ENCODE measurements around the gene PRLH. TPM values are rescaled to one million over a fixed set of nuclear protein-coding genes. Genes with fewer than 3 reads are reported as not detected.
A peak's percentile ranks its signal among the peaks of the same experiment; 100 is the strongest.

Gene PRLH
- total and polyA plus RNA-seq, 3 donors from 2014 or later = not detected

DNA sequence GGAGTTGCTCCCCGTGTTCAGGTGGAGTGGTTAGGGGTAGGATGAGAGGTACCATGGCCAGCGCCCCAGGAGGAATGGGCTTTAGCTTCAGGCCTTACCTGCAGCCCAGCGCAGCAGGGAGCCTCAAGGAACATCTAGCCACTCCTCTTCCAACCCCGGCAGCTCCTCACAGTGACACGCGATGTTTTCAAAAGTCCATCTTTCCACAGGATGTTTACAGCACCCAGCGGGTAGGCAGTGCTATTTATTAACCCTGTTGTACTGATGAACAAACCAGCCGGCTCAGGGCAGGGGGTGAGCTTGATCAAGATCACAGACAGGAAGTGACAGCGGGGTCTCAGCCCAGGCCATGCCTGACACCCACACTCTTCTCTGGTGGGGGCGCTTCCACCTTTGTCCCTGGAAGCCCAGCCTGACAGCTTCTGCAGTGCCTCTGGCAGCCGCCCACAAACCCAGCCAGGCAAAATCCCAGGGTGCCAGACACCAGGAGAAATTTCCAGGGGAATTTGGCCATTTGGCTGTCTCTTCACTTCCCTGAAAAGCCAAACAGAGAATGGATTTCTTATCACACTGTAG, 18.4 kb upstream of the PRLH start:
- H3K36me3 ChIP-seq (ENCODE audit: low read depth, missing control alignments) = no peaks in the 10 kb centered on the region
- H3K4me3 ChIP-seq = no peak overlapping the region
- H3K27me3 ChIP-seq = no peaks in the 10 kb centered on the region
- DNase-seq = no peak
- 64 to 74% methylated on average over 9 to 11 of the region's 11 CpGs for WGBS, 2 donors
- H3K4me1 ChIP-seq = no peaks in the 10 kb centered on the region
- H3K9me3 ChIP-seq = no peaks in the 10 kb centered on the region
- no peak for TF ChIP-seq POLR2A (IDR thresholded peaks at IDR 0.05)
- TF ChIP-seq, protein P1, sequence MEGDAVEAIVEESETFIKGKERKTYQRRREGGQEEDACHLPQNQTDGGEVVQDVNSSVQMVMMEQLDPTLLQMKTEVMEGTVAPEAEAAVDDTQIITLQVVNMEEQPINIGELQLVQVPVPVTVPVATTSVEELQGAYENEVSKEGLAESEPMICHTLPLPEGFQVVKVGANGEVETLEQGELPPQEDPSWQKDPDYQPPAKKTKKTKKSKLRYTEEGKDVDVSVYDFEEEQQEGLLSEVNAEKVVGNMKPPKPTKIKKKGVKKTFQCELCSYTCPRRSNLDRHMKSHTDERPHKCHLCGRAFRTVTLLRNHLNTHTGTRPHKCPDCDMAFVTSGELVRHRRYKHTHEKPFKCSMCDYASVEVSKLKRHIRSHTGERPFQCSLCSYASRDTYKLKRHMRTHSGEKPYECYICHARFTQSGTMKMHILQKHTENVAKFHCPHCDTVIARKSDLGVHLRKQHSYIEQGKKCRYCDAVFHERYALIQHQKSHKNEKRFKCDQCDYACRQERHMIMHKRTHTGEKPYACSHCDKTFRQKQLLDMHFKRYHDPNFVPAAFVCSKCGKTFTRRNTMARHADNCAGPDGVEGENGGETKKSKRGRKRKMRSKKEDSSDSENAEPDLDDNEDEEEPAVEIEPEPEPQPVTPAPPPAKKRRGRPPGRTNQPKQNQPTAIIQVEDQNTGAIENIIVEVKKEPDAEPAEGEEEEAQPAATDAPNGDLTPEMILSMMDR (IDR thresholded peaks at IDR 0.05) = no peak
- intact Hi-C loops (cut with DNase I; ENCODE audit: low total_unique reads) = no loop called here
- H3K27ac ChIP-seq = no peak overlapping the region

DNA sequence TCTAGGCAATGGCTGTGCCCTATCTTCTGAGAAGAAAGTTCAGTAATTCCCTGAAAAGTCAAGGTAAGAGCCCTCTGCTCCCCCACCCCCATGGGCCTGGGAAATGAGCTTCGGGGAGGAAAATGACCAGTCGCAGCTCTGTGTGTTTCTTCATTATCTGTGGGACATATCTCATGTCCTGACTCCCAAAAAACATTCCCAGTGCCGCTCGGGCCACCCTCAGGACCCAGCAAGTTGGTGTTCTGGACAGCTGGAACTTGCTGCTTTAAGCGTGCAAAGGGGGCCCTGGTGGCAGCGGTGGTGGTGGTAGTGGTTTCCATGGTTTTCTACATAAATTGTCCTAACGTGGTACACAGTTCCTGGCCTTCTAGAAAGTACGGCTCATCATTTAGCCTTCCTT, 17.2 kb upstream of the PRLH start:
- Histone ChIP-seq H3K27ac (no peak overlapping the region), H3K27me3 (no peaks in the 10 kb centered on the region), H3K4me3 (no peak overlapping the region), H3K36me3 (ENCODE audit: low read depth, missing control alignments) (no peaks in the 10 kb centered on the region), H3K9me3 (no peaks in the 10 kb centered on the region), H3K4me1 (no peaks in the 10 kb centered on the region)
- TF ChIP-seq POLR2A (IDR thresholded peaks at IDR 0.05) = no peak
- TF ChIP-seq, protein P1 (IDR thresholded peaks at IDR 0.05) = no peak
- no peak for DNase-seq
- intact Hi-C loops (cut with DNase I; ENCODE audit: low total_unique reads) = no loop called here
- 90 to 92% methylated on average over 7 to 8 of the region's 8 CpGs for WGBS, 2 donors

DNA sequence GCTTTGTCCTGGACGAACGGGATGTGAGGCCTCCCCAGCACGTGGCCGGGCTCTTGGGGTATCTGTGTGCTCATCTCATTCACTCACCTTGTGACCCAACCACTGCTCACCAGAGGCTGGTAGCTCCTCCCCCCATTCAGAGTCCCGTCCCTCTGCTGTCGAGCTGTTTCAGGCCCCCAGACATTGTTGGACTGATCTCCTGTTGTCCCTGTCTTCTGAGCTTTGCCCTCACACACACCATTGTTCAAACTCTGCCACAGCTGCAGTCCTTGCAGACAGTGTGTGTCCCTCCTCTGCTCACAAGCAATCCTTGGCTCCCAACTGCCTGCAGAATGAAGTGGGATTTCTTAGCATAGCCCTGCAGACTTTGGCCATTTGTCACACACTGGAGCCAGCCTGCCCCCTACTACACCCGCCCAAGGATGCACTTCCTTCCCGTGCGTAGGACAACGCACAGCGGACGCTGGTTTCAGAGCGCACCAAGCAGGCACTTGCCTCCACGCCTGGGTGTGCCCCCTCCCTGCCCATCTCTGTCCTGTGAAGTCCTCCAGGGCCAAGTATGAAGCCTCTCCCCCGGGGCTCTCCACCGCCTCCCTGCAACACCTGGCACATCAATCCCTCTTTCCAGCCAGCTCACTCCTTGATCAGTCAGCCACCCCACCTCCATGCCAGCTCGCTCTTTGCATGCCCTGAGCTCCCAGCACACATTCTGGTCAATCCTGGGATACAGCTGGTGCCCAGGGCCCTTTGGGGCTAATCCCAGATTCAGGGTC, 16.5 kb upstream of the PRLH start:
- Histone ChIP-seq H3K4me3 (no peak overlapping the region), H3K27me3 (no peaks in the 10 kb centered on the region), H3K36me3 (ENCODE audit: low read depth, missing control alignments) (no peaks in the 10 kb centered on the region), H3K9me3 (no peaks in the 10 kb centered on the region), H3K4me1 (no peaks in the 10 kb centered on the region), H3K27ac (no peak overlapping the region)
- intact Hi-C loops (cut with DNase I; ENCODE audit: low total_unique reads) = no loop called here
- TF ChIP-seq, protein P1 (IDR thresholded peaks at IDR 0.05) = no peak
- no peak for TF ChIP-seq POLR2A (IDR thresholded peaks at IDR 0.05)
- 84% methylated on average over 17 of the region's 17 CpGs for WGBS, 2 donors
- DNase-seq = no peak

DNA sequence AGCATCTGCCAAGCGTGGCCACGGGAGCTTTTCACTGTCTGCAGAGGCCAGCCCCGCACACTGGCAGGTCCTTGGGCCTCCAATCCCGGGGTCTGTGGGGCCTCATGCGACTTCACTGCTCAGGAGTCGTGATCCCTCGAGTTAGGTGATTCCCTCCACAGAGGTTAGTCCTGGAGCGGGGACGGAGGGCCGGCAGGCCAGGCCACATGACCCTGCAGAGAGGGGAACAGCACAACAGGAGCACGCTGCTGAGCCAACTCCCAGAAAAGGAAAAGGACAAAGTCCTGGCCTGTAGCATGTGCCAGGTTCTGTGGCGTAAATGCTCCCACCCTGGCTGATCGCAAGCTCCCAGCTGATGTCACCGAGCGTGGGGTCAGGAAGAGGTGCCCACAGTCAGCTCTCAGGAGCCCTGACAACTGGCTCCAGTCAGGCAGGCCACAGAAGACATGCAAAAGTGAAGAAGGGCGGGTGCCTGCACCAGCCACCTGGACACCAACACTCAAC, 15.3 kb upstream of the PRLH start:
- H3K27ac ChIP-seq = no peak overlapping the region
- no peak overlapping the region for H3K4me3 ChIP-seq
- peaks cover under 1% of the 10 kb centered on the region for H3K9me3 ChIP-seq
- no peaks in the 10 kb centered on the region for H3K27me3 ChIP-seq
- intact Hi-C loops (cut with DNase I; ENCODE audit: low total_unique reads) = no loop called here
- peak; percentile 31 for DNase-seq
- H3K36me3 ChIP-seq (ENCODE audit: low read depth, missing control alignments) = no peaks in the 10 kb centered on the region
- TF ChIP-seq, protein P1 (IDR thresholded peaks at IDR 0.05) = no peak
- no peak for TF ChIP-seq POLR2A (IDR thresholded peaks at IDR 0.05)
- no peaks in the 10 kb centered on the region for H3K4me1 ChIP-seq
- WGBS, 2 donors = 77 to 88% methylated on average over 8 to 16 of the region's 16 CpGs
